Sigmoid colon (tissue), 7 donors: ENCODE measurements around the gene CASZ1. TPM values are rescaled to one million over a fixed set of nuclear protein-coding genes. Genes with fewer than 3 reads are reported as not detected.
A peak's percentile ranks its signal among the peaks of the same experiment; 100 is the strongest.

Experiments used
- DNase-seq: peaks from one replicate; pipeline ENCODE4 v3.0.0-alpha.2; 2019
- H3K27ac ChIP-seq, 4 donors: fragments of 200-600 bp; sonication (generic); one replicate each; pipeline ENCODE4 v1.5.1; 2016 to 2019; ENCODE audit warnings: mild to moderate bottlenecking in 1 of 4
- H3K27me3 ChIP-seq, 3 donors: fragments of 200-600 bp; sonication (generic); one replicate each; pipeline ENCODE4 v1.5.1; 2019; ENCODE audit warnings: mild to moderate bottlenecking in 1 of 3
- H3K36me3 ChIP-seq, 4 donors: fragments of 200-600 bp; sonication (generic); one replicate each; pipeline ENCODE4 v1.5.1; 2016 to 2019
- H3K4me1 ChIP-seq, 4 donors: fragments of 200-600 bp; sonication (generic); one replicate each; pipeline ENCODE4 v1.5.1; 2017 to 2019
- H3K4me3 ChIP-seq, 4 donors: fragments of 200-600 bp; sonication (generic); one replicate each; pipeline ENCODE4 v1.5.1; 2017 to 2019; ENCODE audit warnings: mild to moderate bottlenecking in 2 of 4, moderate library complexity in 1 of 4
- H3K9me3 ChIP-seq, 4 donors: fragments of 200-600 bp in 3 of 4; sonication (generic) in 3 of 4; one replicate each; pipeline versions ENCODE4 v1.5.1 to v1.6.1; 2013 to 2019
- CTCF ChIP-seq, 4 experiments: fragments of 450-650 bp in 3 of 4; fragments of 200-600 bp in 1 of 4; IDR thresholded peaks; one replicate each; pipeline ENCODE4 v1.5.1; 2016 to 2019; ENCODE audit warnings: antibody characterized with exemption in 4 of 4, mild to moderate bottlenecking in 3 of 4, moderate library complexity in 2 of 4
- EP300 ChIP-seq, 4 donors: sonication (generic); formaldehyde crosslinking; IDR thresholded peaks; one replicate each; pipeline ENCODE4 v1.6.1; 2017; ENCODE audit warnings: antibody characterized with exemption in 4 of 4
- POLR2A ChIP-seq, 2 donors: fragments of 450-650 bp; IDR thresholded peaks; one replicate each; pipeline ENCODE4 v1.6.1; 2016; ENCODE audit warnings: antibody characterized with exemption in 2 of 2, mild to moderate bottlenecking in 2 of 2, moderate library complexity in 2 of 2
- POLR2AphosphoS5 ChIP-seq, 4 donors: sonication (generic); formaldehyde crosslinking; IDR thresholded peaks; one replicate each; pipeline ENCODE4 v1.6.1; 2017; ENCODE audit warnings: antibody characterized with exemption in 4 of 4
- WGBS, 2 donors: extraction: QIAGEN DNeasy Blood & Tissue Kit; methylation state at CpG; one replicate each; pipeline ENCODE4 v1.1.7; 2013; 5-methylcytosine and 5-hydroxymethylcytosine counted together
- intact Hi-C: fragments of 100-400 bp; cut with DNase I; formaldehyde crosslinking; loops from one replicate; pipeline ENCODE4 v1.15.1; 2023
- polyA plus RNA-seq, 3 donors: library from polyadenylated mRNA; stranded (reverse); fragments of 200-250 nt; gene quantifications; one replicate each; pipeline ENCODE4 v1.2.3, GENCODE V29; 2013
- total RNA-seq, 4 donors: library from RNA; depleted of rRNA; stranded (reverse); fragments of >200 nt; gene quantifications; one replicate each; pipeline ENCODE4 v1.1.0, GENCODE V29; 2016
- donor health status: healthy with polysubstance abuse.
- donor health status: Bipolar disorder and iron deficiency.
- donor health status: healthy.

Gene CASZ1
- total and polyA plus RNA-seq, 7 donors = 4.2 to 47.9 (median 23.6) TPM

- WGBS, 2 donors = 20 to 72% methylated on average over 15 of the region's 15 CpGs
- DNase-seq = no peak
- peaks cover 0 to 65% (median 32%) of the 10 kb centered on the region in 4 donors for H3K4me1 ChIP-seq
- H3K9me3 ChIP-seq = no peaks in the 10 kb centered on the region
- H3K36me3 ChIP-seq = peaks cover 0 to 1% (median 0%) of the 10 kb centered on the region in 4 donors
- no peak overlapping the region for H3K4me3 ChIP-seq
- no peaks in the 10 kb centered on the region for H3K27me3 ChIP-seq
- intact Hi-C loops = no loop called here
- H3K27ac ChIP-seq = peak overlapping the region in 3 of 4 donors; percentile 25 to 65 (median 34)
- TF ChIP-seq CTCF (IDR thresholded peaks at IDR 0.05) = no peak
- TF ChIP-seq POLR2AphosphoS5 (IDR thresholded peaks at IDR 0.05) = no peak
- no peak for TF ChIP-seq POLR2A (IDR thresholded peaks at IDR 0.05)
- TF ChIP-seq EP300 (IDR thresholded peaks at IDR 0.05) = no peak
These were observed 31.1 kb downstream of the CASZ1 start for GRCh38 chr1:10765304-10765703.

- no peak for DNase-seq
- Histone ChIP-seq H3K36me3 (peaks cover 0 to 11% (median 0%) of the 10 kb centered on the region in 4 donors), H3K4me1 (peaks cover 0 to 63% (median 32%) of the 10 kb centered on the region in 4 donors), H3K27me3 (no peaks in the 10 kb centered on the region), H3K4me3 (no peak overlapping the region), H3K9me3 (no peaks in the 10 kb centered on the region), H3K27ac (peak overlapping the region in 1 of 4 donors; percentile 65)
- 40 to 77% methylated on average over 6 of the region's 6 CpGs for WGBS, 2 donors
- TF ChIP-seq EP300 (IDR thresholded peaks at IDR 0.05) (no peak), POLR2A (IDR thresholded peaks at IDR 0.05) (no peak), CTCF (IDR thresholded peaks at IDR 0.05) (no peak), POLR2AphosphoS5 (IDR thresholded peaks at IDR 0.05) (no peak)
- intact Hi-C loops = no loop called here
These were observed 32.1 kb downstream of the CASZ1 start for GRCh38 chr1:10764296-10764798.

- TF ChIP-seq POLR2A (IDR thresholded peaks at IDR 0.05) = no peak
- no peak for TF ChIP-seq EP300 (IDR thresholded peaks at IDR 0.05)
- TF ChIP-seq POLR2AphosphoS5 (IDR thresholded peaks at IDR 0.05) = no peak
- TF ChIP-seq CTCF (IDR thresholded peaks at IDR 0.05) = no peak
- Histone ChIP-seq H3K27me3 (no peaks in the 10 kb centered on the region), H3K36me3 (peaks cover 0 to 13% (median 0%) of the 10 kb centered on the region in 4 donors), H3K4me3 (no peak overlapping the region), H3K4me1 (peaks cover 0 to 63% (median 32%) of the 10 kb centered on the region in 4 donors), H3K27ac (peak overlapping the region in 2 of 4 donors; percentile 50 to 57), H3K9me3 (no peaks in the 10 kb centered on the region)
- intact Hi-C loops = no loop called here
- WGBS, 2 donors = 65 to 84% methylated on average over 12 of the region's 12 CpGs
- DNase-seq = no peak
These were observed 33.6 kb downstream of the CASZ1 start for GRCh38 chr1:10762875-10763274.

DNA sequence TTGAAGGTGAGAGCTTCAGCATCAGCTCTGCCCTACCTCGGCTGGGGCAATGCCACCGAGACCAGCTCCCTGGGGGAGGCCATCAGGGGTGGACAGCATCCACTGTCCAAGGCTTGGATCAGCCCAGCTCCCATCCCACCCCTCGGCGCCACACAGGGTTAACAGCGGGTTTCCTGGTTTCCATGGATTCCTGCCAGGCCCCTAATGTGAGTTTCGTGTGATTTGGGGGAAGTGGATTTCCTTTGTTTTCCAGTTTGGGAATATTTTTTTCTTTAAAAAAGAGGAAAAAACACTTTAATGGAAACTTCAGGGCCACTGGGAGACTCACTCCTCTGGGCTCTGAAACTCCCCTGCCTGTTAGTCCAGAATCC, 34.3 kb downstream of the CASZ1 start:
- intact Hi-C loops = no loop called here
- TF ChIP-seq CTCF (IDR thresholded peaks at IDR 0.05) (no peak), POLR2A (IDR thresholded peaks at IDR 0.05) (no peak), POLR2AphosphoS5 (IDR thresholded peaks at IDR 0.05) (no peak), EP300 (IDR thresholded peaks at IDR 0.05) (no peak)
- WGBS, 2 donors = 22 to 67% methylated on average over 6 of the region's 6 CpGs
- no peaks in the 10 kb centered on the region for H3K27me3 ChIP-seq
- H3K4me1 ChIP-seq = peaks cover 0 to 63% (median 37%) of the 10 kb centered on the region in 4 donors
- no peak for DNase-seq
- H3K4me3 ChIP-seq = no peak overlapping the region
- H3K9me3 ChIP-seq = no peaks in the 10 kb centered on the region
- peak overlapping the region; percentile 26 to 57 (median 43) for H3K27ac ChIP-seq
- peaks cover 0 to 13% (median 0%) of the 10 kb centered on the region in 4 donors for H3K36me3 ChIP-seq
